Bronchial epithelial cell (primary cell): ENCODE measurements around the gene ATG9A. TPM values are rescaled to one million over a fixed set of nuclear protein-coding genes. Genes with fewer than 3 reads are reported as not detected.

Source experiments
- DNase-seq: peaks from one replicate; pipeline ENCODE4 v3.0.0-alpha.2; 2010; ENCODE audit warnings: low read depth
- FAIRE-seq: peaks from 2 replicates; lab custom pipeline; 2011; peaks lifted over from hg19 to GRCh38; lab: Jason Lieb, UNC
- H3K27me3 ChIP-seq: 2 replicates; pipeline ENCODE4 v1.5.1; 2011; ENCODE audit warnings: low read length; ENCODE audit not compliant: control insufficient read depth, insufficient read depth
- H3K36me3 ChIP-seq: 2 replicates; pipeline ENCODE4 v1.5.1; 2011; ENCODE audit warnings: low read length; ENCODE audit not compliant: control insufficient read depth, insufficient read depth
- H3K4me3 ChIP-seq: 2 replicates; pipeline ENCODE4 v1.5.1; 2011; ENCODE audit warnings: mild to moderate bottlenecking, low read depth, low read length, control low read depth
- total RNA-seq: library from RNA; depleted of rRNA; stranded (reverse); fragments of >200 nt; gene quantifications from 2 replicates; pipeline ENCODE4 v1.2.1, GENCODE V29; 2014
- TF ChIP-seq, protein P1 (sequence below): IDR thresholded peaks from 2 replicates; pipeline ENCODE4 v1.5.1; 2011; ENCODE audit warnings: mild to moderate bottlenecking, moderate library complexity, low read length, control low read depth, inconsistent platforms; ENCODE audit not compliant: insufficient read depth, severe bottlenecking

ATG9A gene
- total RNA-seq, 1 donor from 2014 or later = 26.3 TPM

- DNase-seq (no peak), FAIRE-seq (no peak)
- no peaks in the 10 kb centered on the region for H3K27me3 ChIP-seq
- H3K4me3 ChIP-seq = peak overlapping the region; percentile 57
- TF ChIP-seq, protein P1, sequence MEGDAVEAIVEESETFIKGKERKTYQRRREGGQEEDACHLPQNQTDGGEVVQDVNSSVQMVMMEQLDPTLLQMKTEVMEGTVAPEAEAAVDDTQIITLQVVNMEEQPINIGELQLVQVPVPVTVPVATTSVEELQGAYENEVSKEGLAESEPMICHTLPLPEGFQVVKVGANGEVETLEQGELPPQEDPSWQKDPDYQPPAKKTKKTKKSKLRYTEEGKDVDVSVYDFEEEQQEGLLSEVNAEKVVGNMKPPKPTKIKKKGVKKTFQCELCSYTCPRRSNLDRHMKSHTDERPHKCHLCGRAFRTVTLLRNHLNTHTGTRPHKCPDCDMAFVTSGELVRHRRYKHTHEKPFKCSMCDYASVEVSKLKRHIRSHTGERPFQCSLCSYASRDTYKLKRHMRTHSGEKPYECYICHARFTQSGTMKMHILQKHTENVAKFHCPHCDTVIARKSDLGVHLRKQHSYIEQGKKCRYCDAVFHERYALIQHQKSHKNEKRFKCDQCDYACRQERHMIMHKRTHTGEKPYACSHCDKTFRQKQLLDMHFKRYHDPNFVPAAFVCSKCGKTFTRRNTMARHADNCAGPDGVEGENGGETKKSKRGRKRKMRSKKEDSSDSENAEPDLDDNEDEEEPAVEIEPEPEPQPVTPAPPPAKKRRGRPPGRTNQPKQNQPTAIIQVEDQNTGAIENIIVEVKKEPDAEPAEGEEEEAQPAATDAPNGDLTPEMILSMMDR = no peak
- peaks cover 13% of the 10 kb centered on the region for H3K36me3 ChIP-seq
Observed at GRCh38 chr2:219245899-219246230, 16.4 kb upstream of the ATG9A start.

GRCh38 chr2:219245148-219245898 lies 15.9 kb upstream of the ATG9A start, which contains the start of the genes GLB1L and STK16:
Gene GLB1L, minus strand, starts transcription at chr2:219245444. Its CDS starts 1,871 bp downstream, at chr2:219243573.
Gene STK16, plus strand, starts transcription at chr2:219245479. Its CDS starts 521 bp downstream, at chr2:219246000.
- DNase-seq = peak; percentile 70
- no peak for FAIRE-seq

DNA sequence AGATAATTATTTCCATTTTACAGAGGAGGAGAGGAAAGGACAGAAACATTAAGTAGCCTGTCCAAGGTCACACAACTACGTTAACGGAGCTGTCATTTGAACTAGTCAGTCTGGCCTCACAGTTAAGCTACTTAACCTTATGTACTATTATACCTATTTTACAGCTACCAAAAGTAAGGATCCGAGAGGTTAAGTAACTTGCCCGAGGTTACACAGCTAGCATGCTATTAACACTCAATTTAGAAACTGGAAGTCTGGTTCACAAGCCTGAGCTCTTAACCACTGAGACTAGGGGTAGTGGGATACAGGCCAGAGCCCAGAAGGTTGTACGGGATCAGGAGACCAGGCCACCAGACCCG lies 15.3 kb upstream of the ATG9A start:
- no peak for FAIRE-seq

More at GRCh38 chr2:219245148-219245898, 15.9 kb upstream of the ATG9A start, which contains the start of the genes GLB1L and STK16:
- Histone ChIP-seq H3K36me3 (peaks cover 10% of the 10 kb centered on the region), H3K27me3 (no peaks in the 10 kb centered on the region), H3K4me3 (peak within 1 kb of the TSS; percentile 57)
- TF ChIP-seq, protein P1 = no peak

GRCh38 chr2:219243291-219243761 lies 13.9 kb upstream of the ATG9A start:
- FAIRE-seq = no peak
- TF ChIP-seq, protein P1 = no peak
- no peak for DNase-seq
- H3K36me3 ChIP-seq = peaks cover 4% of the 10 kb centered on the region
- no peaks in the 10 kb centered on the region for H3K27me3 ChIP-seq
- no peak overlapping the region for H3K4me3 ChIP-seq

More for the DNA sequence above, 15.3 kb upstream of the ATG9A start:
- H3K36me3 ChIP-seq = peaks cover 6% of the 10 kb centered on the region
- DNase-seq = no peak
- TF ChIP-seq, protein P1 = no peak
- no peaks in the 10 kb centered on the region for H3K27me3 ChIP-seq
- peak overlapping the region; percentile 57 for H3K4me3 ChIP-seq

DNA sequence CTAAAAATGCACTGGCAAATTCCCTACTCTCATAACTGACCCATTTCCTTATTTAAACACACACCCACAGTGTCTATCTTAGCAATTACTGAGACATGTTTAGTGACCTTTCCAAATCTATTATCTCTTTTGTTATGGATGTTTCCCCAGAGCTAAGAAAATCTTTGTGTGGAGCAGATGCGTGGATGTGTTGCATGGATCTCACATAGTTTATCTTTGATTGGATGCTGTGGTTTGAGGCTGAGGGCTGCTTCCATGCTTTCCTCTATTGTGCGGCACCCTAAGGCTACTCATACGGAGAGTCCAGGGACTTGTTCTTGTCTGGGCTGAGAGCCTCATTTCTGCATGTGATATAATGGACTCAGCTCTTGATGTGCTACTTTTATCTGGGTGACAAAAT lies 4.9 kb upstream of the ATG9A start:
- Histone ChIP-seq H3K27me3 (no peaks in the 10 kb centered on the region), H3K4me3 (no peak overlapping the region), H3K36me3 (peaks cover 36% of the 10 kb centered on the region)
- DNase-seq = no peak
- TF ChIP-seq, protein P1 = no peak
- no peak for FAIRE-seq
